Endodermal cell (in vitro differentiated cells): ENCODE data around the gene DNAH9. TPM values are rescaled to one million over a fixed set of nuclear protein-coding genes. Genes with fewer than 3 reads are reported as not detected.

Experiments used
- DNase-seq: peaks from one replicate; pipeline ENCODE4 v3.0.0-alpha.2; 2017
- H3K27ac ChIP-seq: 2 replicates; pipeline ENCODE4 v1.5.1; 2013; ENCODE audit warnings: mild to moderate bottlenecking, low read depth, low read length, moderate library complexity
- H3K27me3 ChIP-seq: 2 replicates; pipeline ENCODE4 v1.6.1; 2013; ENCODE audit warnings: mild to moderate bottlenecking, low read length, moderate library complexity; ENCODE audit not compliant: insufficient read depth, control insufficient read depth, poor library complexity, severe bottlenecking
- H3K36me3 ChIP-seq: 2 replicates; pipeline ENCODE4 v1.7.0; 2013; ENCODE audit warnings: mild to moderate bottlenecking, low read length, moderate library complexity; ENCODE audit not compliant: control insufficient read depth, insufficient read depth
- H3K4me1 ChIP-seq: one replicate; pipeline ENCODE4 v1.7.0; 2013; ENCODE audit warnings: low read length; ENCODE audit not compliant: control insufficient read depth, insufficient read depth
- H3K4me3 ChIP-seq: 2 replicates; pipeline ENCODE4 v1.5.1; 2013; ENCODE audit warnings: mild to moderate bottlenecking, low read length, moderate library complexity
- H3K9ac ChIP-seq: 2 replicates; pipeline ENCODE4 v1.6.1; 2013; ENCODE audit warnings: mild to moderate bottlenecking, low read length, moderate library complexity; ENCODE audit not compliant: poor library complexity, severe bottlenecking; ENCODE audit errors: extremely low read depth
- H3K9me3 ChIP-seq: 2 replicates; pipeline ENCODE4 v1.6.1; 2013; ENCODE audit warnings: mild to moderate bottlenecking, low read length, moderate library complexity; ENCODE audit not compliant: control insufficient read depth
- H3K27ac Mint-ChIP-seq: 2 replicates; pipeline ENCODE4 v1.8.0; 2020; ENCODE audit warnings: mixed read lengths
- H3K27me3 Mint-ChIP-seq: 2 replicates; pipeline ENCODE4 v1.8.0; 2021; ENCODE audit warnings: mild to moderate bottlenecking, mixed read lengths; ENCODE audit not compliant: insufficient read depth
- H3K36me3 Mint-ChIP-seq: 2 replicates; pipeline ENCODE4 v1.8.0; 2020; ENCODE audit warnings: low read depth, mixed read lengths
- H3K4me1 Mint-ChIP-seq: 2 replicates; pipeline ENCODE4 v1.8.0; 2020; ENCODE audit warnings: mixed read lengths
- H3K4me3 Mint-ChIP-seq: 2 replicates; pipeline ENCODE4 v1.8.0; 2020; ENCODE audit warnings: mild to moderate bottlenecking, moderate library complexity, mixed read lengths
- H3K9me3 Mint-ChIP-seq: 2 replicates; pipeline ENCODE4 v1.8.0; 2020; ENCODE audit warnings: mild to moderate bottlenecking, mixed read lengths
- CTCF ChIP-seq: fragments of 200-600 bp; sonication (generic); conservative IDR thresholded peaks from 2 replicates; pipeline ENCODE4 v1.5.0; 2021; ENCODE audit warnings: antibody characterized with exemption, mild to moderate bottlenecking
- WGBS, 2 experiments: methylation state at CpG; one replicate each; pipeline versions ENCODE4 v1.1.5 to v1.1.7; 2013; ENCODE audit warnings: missing lambda C conversion rate in 2 of 2, mixed read lengths in 1 of 2; ENCODE audit not compliant: insufficient coverage in 1 of 2, insufficient read length in 1 of 2; 5-methylcytosine and 5-hydroxymethylcytosine counted together
- total RNA-seq, 2 donors: library from RNA; stranded (reverse); fragmentation: NEBNext Ultra II Directional in 1 of 2; extraction: Animal tissue kit (Norgen Biotek cat#: 25700) in 1 of 2; gene quantifications; 2 replicates in 1 of 2; 3 replicates in 1 of 2; pipeline ENCODE4 v1.2.1, GENCODE V29; 2021

DNAH9 gene
- total RNA-seq, 2 donors from 2014 or later, result 0.64 to 1.2 TPM

DNA sequence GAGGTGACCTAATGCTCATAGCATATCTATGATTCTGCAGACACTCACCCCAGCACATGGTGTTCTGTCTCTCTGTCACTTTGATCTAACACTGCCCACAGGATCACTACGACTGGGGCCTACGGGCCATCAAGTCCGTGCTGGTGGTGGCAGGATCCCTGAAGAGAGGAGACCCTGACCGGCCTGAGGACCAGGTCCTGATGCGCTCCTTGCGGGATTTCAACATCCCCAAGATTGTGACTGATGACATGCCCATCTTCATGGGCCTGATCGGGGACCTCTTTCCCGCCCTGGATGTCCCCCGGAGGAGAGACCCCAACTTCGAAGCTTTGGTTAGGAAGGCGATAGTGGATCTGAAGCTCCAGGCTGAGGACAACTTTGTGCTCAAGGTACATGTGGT is 146.4 kb downstream of the DNAH9 start:
- peaks cover 13% of the 10 kb centered on the region for H3K9me3 Mint-ChIP-seq
- no peak overlapping the region for H3K27ac ChIP-seq
- no peaks in the 10 kb centered on the region for H3K9me3 ChIP-seq
- H3K36me3 ChIP-seq, result no peaks in the 10 kb centered on the region
- DNase-seq, result no peak
- H3K4me1 Mint-ChIP-seq, result peaks cover 6% of the 10 kb centered on the region
- H3K27me3 ChIP-seq, result no peaks in the 10 kb centered on the region
- no peak overlapping the region for H3K27ac Mint-ChIP-seq
- no peaks in the 10 kb centered on the region for H3K27me3 Mint-ChIP-seq
- H3K4me3 Mint-ChIP-seq, result no peak overlapping the region
- no peaks in the 10 kb centered on the region for H3K4me1 ChIP-seq
- no peak overlapping the region for H3K9ac ChIP-seq
- H3K4me3 ChIP-seq, result no peak overlapping the region
- no peak for TF ChIP-seq CTCF
- no peaks in the 10 kb centered on the region for H3K36me3 Mint-ChIP-seq
- WGBS, 2 experiments, result 93 to 98% methylated on average over 11 of the region's 11 CpGs

DNA sequence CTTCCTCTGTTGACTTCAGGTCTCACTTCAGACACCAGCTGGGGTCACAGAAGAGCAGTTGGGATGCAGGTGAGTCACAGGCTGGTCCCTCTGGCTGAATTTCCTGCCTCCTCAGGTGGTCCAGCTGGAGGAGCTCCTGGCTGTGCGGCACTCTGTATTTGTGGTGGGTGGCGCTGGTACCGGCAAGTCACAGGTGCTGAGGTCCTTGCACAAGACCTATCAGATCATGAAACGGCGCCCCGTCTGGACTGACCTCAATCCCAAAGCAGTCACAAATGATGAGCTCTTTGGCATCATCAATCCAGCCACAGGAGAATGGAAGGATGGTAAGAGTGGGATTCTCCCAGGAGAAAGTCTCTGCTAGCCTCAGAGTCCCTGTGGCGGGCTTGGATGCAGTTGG is 149.2 kb downstream of the DNAH9 start:
- H3K27ac Mint-ChIP-seq, result no peak overlapping the region
- H3K4me1 Mint-ChIP-seq, result peaks cover 9% of the 10 kb centered on the region
- no peaks in the 10 kb centered on the region for H3K27me3 Mint-ChIP-seq
- H3K36me3 Mint-ChIP-seq, result no peaks in the 10 kb centered on the region
- Histone ChIP-seq H3K27ac (no peak overlapping the region), H3K9me3 (no peaks in the 10 kb centered on the region), H3K9ac (no peak overlapping the region), H3K4me3 (no peak overlapping the region), H3K27me3 (no peaks in the 10 kb centered on the region), H3K4me1 (no peaks in the 10 kb centered on the region), H3K36me3 (no peaks in the 10 kb centered on the region)
- no peak for TF ChIP-seq CTCF
- H3K4me3 Mint-ChIP-seq, result no peak overlapping the region
- WGBS, 2 experiments, result 90 to 91% methylated on average over 2 to 7 of the region's 7 CpGs
- no peak for DNase-seq
- H3K9me3 Mint-ChIP-seq, result peaks cover 16% of the 10 kb centered on the region

- Histone ChIP-seq H3K27me3 (no peaks in the 10 kb centered on the region), H3K9ac (no peak overlapping the region), H3K4me3 (no peak overlapping the region), H3K4me1 (no peaks in the 10 kb centered on the region), H3K9me3 (peaks cover 6% of the 10 kb centered on the region), H3K36me3 (no peaks in the 10 kb centered on the region), H3K27ac (no peak overlapping the region)
- DNase-seq, result no peak
- H3K4me1 Mint-ChIP-seq, result no peaks in the 10 kb centered on the region
- H3K9me3 Mint-ChIP-seq, result peaks cover 10% of the 10 kb centered on the region
- no peaks in the 10 kb centered on the region for H3K36me3 Mint-ChIP-seq
- H3K27ac Mint-ChIP-seq, result no peak overlapping the region
- H3K4me3 Mint-ChIP-seq, result no peak overlapping the region
- no peaks in the 10 kb centered on the region for H3K27me3 Mint-ChIP-seq
- TF ChIP-seq CTCF, result no peak
- 90% methylated on average over 5 of the region's 5 CpGs; no CpG with 5 or more reads in 1 of the 2 experiments for WGBS, 2 experiments
Observed at GRCh38 chr17:11757815-11758214, 159.5 kb downstream of the DNAH9 start.
